CD4-positive, alpha-beta T cell treated with Interleukin-10 for 1 hour (primary cell): ENCODE results near the gene GFRAL.

Experiments used
- DNase-seq: peaks from one replicate; pipeline ENCODE4 v3.0.0-alpha.2; 2020

The GFRAL gene

GRCh38 chr6:55437141-55437540, 109.9 kb downstream of the GFRAL start:
- DNase-seq, result no peak

- no peak for DNase-seq
Measured at GRCh38 chr6:55438203-55438602, 110.9 kb downstream of the GFRAL start.

- DNase-seq, result no peak
Measured at GRCh38 chr6:55443238-55444134, 116.2 kb downstream of the GFRAL start.

GRCh38 chr6:55445648-55446204, 118.5 kb downstream of the GFRAL start:
- DNase-seq, result no peak

- DNase-seq, result no peak
Measured at GRCh38 chr6:55447891-55448290, 120.6 kb downstream of the GFRAL start.

- DNase-seq, result no peak
Measured at GRCh38 chr6:55448451-55448850, 121.2 kb downstream of the GFRAL start.

GRCh38 chr6:55449225-55449624, 122.0 kb downstream of the GFRAL start:
- no peak for DNase-seq

GRCh38 chr6:55450005-55450404, 122.7 kb downstream of the GFRAL start:
- no peak for DNase-seq
